MCF 10A (cell line): ENCODE data around the gene PDE4D. TPM values are rescaled to one million over a fixed set of nuclear protein-coding genes. Genes with fewer than 3 reads are reported as not detected.
A peak's percentile ranks its signal among the peaks of the same experiment; 100 is the strongest.

Experiments used
- BruUV-seq: library from RNA; stranded (reverse); fragments of 400-500 nt; replicated peaks from 2 replicates; lab custom pipeline; 2021; lab: Mats Ljungman, UMichigan
- CTCF ChIA-PET: fragments of 300-600 bp; sonication (Branson Sonifier 250); formaldehyde crosslinking; extraction: SDS; loops from one replicate; lab custom pipeline; 2021; ENCODE audit warnings: antibody characterized with exemption, inconsistent platforms; lab: Yijun Ruan, JAX
- POLR2A ChIA-PET: fragments of 300-600, 350-650 bp; sonication (Branson Sonifier 250); formaldehyde crosslinking; extraction: SDS; loops from one replicate; lab custom pipeline; 2020; ENCODE audit warnings: antibody characterized with exemption, inconsistent platforms; lab: Yijun Ruan, JAX
- DNase-seq: peaks from one replicate; pipeline ENCODE4 v3.0.0-alpha.2; 2018; ENCODE audit not compliant: unreplicated experiment
- H3K27ac Mint-ChIP-seq: one replicate; pipeline ENCODE4 v1.8.0; 2022; ENCODE audit warnings: mild to moderate bottlenecking, low read depth, mixed read lengths; ENCODE audit not compliant: unreplicated experiment
- H3K27me3 Mint-ChIP-seq: one replicate; pipeline ENCODE4 v1.8.0; 2022; ENCODE audit warnings: mixed read lengths; ENCODE audit not compliant: insufficient read depth, unreplicated experiment
- H3K36me3 Mint-ChIP-seq: one replicate; pipeline ENCODE4 v1.8.0; 2022; ENCODE audit warnings: mild to moderate bottlenecking, moderate library complexity, mixed read lengths; ENCODE audit not compliant: insufficient read depth, unreplicated experiment
- H3K4me1 Mint-ChIP-seq: one replicate; pipeline ENCODE4 v1.8.0; 2022; ENCODE audit warnings: mixed read lengths; ENCODE audit not compliant: insufficient read depth, unreplicated experiment
- H3K4me3 Mint-ChIP-seq: one replicate; pipeline ENCODE4 v1.8.0; 2022; ENCODE audit warnings: mild to moderate bottlenecking, moderate library complexity, mixed read lengths; ENCODE audit not compliant: unreplicated experiment
- H3K9me3 Mint-ChIP-seq: one replicate; pipeline ENCODE4 v1.8.0; 2022; ENCODE audit warnings: mixed read lengths; ENCODE audit not compliant: unreplicated experiment
- CTCF ChIP-seq: fragments of 200-600 bp; IDR thresholded peaks from one replicate; pipeline ENCODE4 v1.8.0; 2022; ENCODE audit warnings: antibody characterized with exemption, mild to moderate bottlenecking; ENCODE audit not compliant: unreplicated experiment
- intact Hi-C: fragments of 100-400 bp; cut with micrococcal nuclease; formaldehyde crosslinking; loops from 2 replicates; pipeline ENCODE4 v1.14.1; 2022
- total RNA-seq: library from RNA; stranded (reverse); gene quantifications from 2 replicates; pipeline ENCODE4 v1.2.3, GENCODE V29; 2022

PDE4D gene
- total RNA-seq, 1 experiment from 2014 or later, result 85.0 TPM

GRCh38 chr5:59621477-59621876, 272.0 kb downstream of the PDE4D start:
- DNase-seq, result no peak
- no peak for TF ChIP-seq CTCF
- no peak overlapping the region for H3K4me3 Mint-ChIP-seq
- intact Hi-C loops, result no loop called here
- POLR2A ChIA-PET, result no interaction called here
- H3K36me3 Mint-ChIP-seq, result peaks cover 6% of the 10 kb centered on the region
- H3K9me3 Mint-ChIP-seq, result no peaks in the 10 kb centered on the region
- BruUV-seq, result no TSS peak
- CTCF ChIA-PET, result interaction anchor here (1.0 to 1.1 kb wide), 2 partner anchors 10 to 241 kb away, joined by 3 read pairs; no protein-coding TSS in a partner anchor
- H3K4me1 Mint-ChIP-seq, result peaks cover 18% of the 10 kb centered on the region
- H3K27ac Mint-ChIP-seq, result no peak overlapping the region
- H3K27me3 Mint-ChIP-seq, result no peaks in the 10 kb centered on the region

DNA sequence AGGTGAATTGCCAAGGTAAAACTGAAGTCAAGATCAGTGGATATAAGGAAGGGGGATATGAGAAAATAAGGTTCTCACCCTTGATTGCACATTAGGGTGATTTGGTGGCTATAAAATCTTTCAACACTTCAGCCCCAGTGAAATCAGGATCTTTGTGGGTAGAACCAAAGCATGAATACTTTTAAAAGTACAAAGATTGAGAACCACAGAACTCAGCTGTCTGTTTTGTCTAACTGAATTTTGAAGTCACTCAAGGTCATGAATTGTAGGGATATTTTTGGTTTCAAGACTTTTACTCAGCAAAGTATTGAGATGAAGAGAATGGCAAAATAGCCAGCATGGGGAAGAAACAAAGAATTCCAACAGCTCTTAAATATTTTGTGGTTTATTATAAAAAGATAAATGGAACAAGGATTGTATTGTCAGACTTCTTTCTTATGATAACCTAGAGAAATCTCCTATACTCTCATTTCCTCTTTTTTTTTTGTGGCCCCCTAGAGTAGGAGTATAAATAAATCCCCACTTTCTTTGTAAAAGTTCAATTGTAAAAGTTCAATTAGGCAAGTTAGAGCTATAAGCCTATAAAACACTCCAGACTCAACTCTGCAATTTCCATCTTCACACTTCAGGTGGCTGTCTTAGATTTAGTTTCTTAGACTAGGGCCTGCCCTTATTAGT, 272.9 kb downstream of the PDE4D start:
- intact Hi-C loops, result no loop called here
- no peak overlapping the region for H3K27ac Mint-ChIP-seq
- TF ChIP-seq CTCF, result no peak
- no peak for DNase-seq
- ChIA-PET CTCF (interaction anchor here (0.5 to 1.1 kb wide), 4 partner anchors 11 to 424 kb away, joined by 3 read pairs; no protein-coding TSS in a partner anchor), POLR2A (interaction anchor here (0.6 to 0.7 kb wide), 2 partner anchors 22 to 27 kb away, joined by 3 read pairs; no protein-coding TSS in a partner anchor)
- H3K27me3 Mint-ChIP-seq, result no peaks in the 10 kb centered on the region
- no peak overlapping the region for H3K4me3 Mint-ChIP-seq
- no peaks in the 10 kb centered on the region for H3K9me3 Mint-ChIP-seq
- BruUV-seq, result no TSS peak
- H3K36me3 Mint-ChIP-seq, result peaks cover 6% of the 10 kb centered on the region
- peaks cover 19% of the 10 kb centered on the region for H3K4me1 Mint-ChIP-seq

DNA sequence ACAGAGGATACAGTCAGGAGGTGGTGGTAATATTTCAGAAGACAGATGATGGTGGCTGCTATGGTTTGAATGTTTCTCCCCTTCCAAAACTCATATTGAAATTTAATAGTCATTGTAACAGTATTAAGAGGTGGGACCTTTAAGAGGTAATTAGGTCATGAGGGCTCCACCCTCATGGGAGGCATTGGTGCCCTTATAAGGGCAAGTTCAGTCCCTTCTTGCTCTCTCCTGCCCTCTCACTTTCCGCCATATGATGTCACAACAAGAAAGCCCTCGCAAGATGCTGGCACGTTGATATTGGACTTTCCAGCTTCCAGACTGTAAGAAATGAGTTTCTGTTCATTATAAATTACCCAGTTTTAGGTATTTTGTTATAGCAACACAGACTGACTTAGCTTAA, 274.9 kb downstream of the PDE4D start:
- ChIA-PET CTCF (no interaction called here), POLR2A (no interaction called here)
- TF ChIP-seq CTCF, result no peak

GRCh38 chr5:59617186-59617771, 276.2 kb downstream of the PDE4D start:
- H3K4me3 Mint-ChIP-seq, result no peak overlapping the region
- POLR2A ChIA-PET, result interaction anchor here (0.9 to 1.1 kb wide), 2 partner anchors 69 to 111 kb away, joined by 3 read pairs; no protein-coding TSS in a partner anchor
- DNase-seq, result no peak
- intact Hi-C loops, result no loop called here
- TF ChIP-seq CTCF, result no peak
- CTCF ChIA-PET, result interaction anchor here (0.8 to 1.3 kb wide), 4 partner anchors 16 to 56 kb away, joined by 3 read pairs; no protein-coding TSS in a partner anchor
- H3K27ac Mint-ChIP-seq, result peak overlapping the region; percentile 63
- peaks cover 12% of the 10 kb centered on the region for H3K36me3 Mint-ChIP-seq
- H3K27me3 Mint-ChIP-seq, result no peaks in the 10 kb centered on the region
- no TSS peak for BruUV-seq
- H3K9me3 Mint-ChIP-seq, result peaks cover 8% of the 10 kb centered on the region
- H3K4me1 Mint-ChIP-seq, result peaks cover 30% of the 10 kb centered on the region

More for the DNA sequence above, 274.9 kb downstream of the PDE4D start:
- Mint-ChIP-seq H3K36me3 (peaks cover 12% of the 10 kb centered on the region), H3K4me1 (peaks cover 24% of the 10 kb centered on the region), H3K9me3 (peaks cover under 1% of the 10 kb centered on the region), H3K27me3 (no peaks in the 10 kb centered on the region), H3K27ac (no peak overlapping the region), H3K4me3 (no peak overlapping the region)
- no peak for DNase-seq
- intact Hi-C loops, result no loop called here
- BruUV-seq, result no TSS peak
